Activated CD8-positive, alpha-beta memory T cell treated with anti-CD3 and anti-CD28 coated beads for 24 hours (primary cell): Measurements from ENCODE around the gene FAP.

Source experiments
- DNase-seq: peaks from one replicate; pipeline ENCODE4 v3.0.0-alpha.2; 2020

Gene FAP

GRCh38 chr2:162243294-162243693, at the start of gene FAP:
FAP (minus strand) TSS chr2:162243445; CDS start chr2:162243327, 118 bp downstream.
- no peak for DNase-seq

DNA sequence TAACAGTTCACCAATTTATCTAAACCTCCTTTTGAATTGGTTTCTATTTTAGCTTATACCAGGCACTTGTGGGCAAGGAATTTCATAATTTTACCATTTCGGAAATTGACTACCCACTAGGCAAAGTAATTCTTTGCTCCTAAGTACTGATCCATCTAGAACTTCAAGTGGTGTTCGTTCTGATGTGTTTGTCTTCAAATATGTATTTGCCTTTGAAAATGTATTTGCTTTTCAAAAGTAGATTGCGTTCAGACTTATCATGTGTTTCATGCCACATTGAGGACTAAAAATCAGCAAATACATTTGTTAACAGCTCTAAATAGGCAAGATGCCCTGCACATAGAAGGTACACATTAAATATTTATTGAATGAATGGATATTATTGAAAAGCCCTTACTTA, 48.5 kb upstream of the FAP start:
- DNase-seq: no peak

DNA sequence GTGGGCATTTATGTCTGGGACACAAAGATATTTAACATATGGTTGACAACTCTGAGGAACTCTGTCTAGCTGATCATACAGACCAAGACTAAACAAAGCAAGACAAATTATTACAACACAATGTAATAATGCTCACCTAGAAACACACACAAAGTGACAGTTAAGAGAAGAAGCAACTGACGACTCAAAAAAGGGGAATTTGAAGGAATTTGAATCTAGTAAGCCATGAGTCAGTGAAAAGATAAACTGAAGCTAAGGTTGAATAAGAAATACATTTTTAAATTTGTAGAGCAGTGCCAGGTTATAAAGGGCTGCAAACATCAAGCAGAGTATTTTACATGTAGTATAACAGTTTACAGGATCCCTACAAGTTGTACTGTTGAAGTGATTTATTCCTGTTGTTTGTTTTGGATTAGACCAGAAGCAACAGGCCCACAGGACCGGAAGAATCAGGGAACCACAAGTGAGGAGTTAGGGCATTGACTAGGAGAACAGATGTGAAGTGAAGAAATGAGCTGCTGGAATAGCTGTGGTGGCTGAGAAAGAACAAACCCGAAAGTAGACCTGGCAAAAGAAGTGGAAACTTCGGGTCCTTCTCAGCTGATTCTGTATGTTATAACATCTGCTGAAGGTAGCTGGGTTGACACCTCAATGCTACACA, 39.6 kb upstream of the FAP start:
- DNase-seq: no peak

GRCh38 chr2:162280654-162281053, 37.4 kb upstream of the FAP start:
- DNase-seq: no peak

DNA sequence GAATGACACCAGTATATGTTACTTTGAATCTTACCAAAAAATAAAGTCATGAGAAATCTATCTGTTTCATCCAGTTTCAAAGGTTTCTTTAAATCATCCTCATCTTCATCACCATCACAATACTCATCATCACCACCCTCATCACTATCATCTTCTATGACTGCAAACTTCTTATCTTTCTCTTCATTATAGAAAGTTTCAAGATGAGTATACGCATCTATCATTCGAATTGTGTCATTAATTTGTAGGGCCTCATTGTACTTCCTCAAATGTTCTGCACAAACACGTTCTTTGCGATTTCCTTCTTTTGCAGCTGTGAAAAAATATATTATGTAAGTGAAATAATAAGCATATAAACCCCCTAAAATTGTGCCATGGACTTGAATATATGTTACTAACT, 34.1 kb upstream of the FAP start:
- no peak for DNase-seq

DNA sequence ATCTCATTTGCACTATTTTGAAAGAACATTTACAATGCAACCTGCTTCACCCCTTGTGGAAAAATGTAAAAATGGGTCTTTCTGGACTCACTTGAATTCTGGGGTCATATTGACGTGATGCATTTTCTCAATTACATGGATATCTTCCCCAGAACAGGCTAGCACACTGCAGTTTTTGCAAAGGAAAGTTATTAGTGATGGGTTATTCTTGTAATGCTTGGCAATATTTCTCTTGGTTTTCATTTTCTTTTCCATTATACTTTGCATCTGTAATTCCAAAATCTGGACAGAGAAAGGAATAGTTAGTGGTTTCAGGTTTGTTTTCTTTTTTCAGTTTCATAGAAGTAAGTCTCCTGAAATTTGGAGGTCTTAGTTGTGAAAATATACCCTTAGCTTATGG, 24.8 kb upstream of the FAP start:
- no peak for DNase-seq

- DNase-seq: no peak
These were observed 24.3 kb upstream of the FAP start for GRCh38 chr2:162267496-162267895.

DNA sequence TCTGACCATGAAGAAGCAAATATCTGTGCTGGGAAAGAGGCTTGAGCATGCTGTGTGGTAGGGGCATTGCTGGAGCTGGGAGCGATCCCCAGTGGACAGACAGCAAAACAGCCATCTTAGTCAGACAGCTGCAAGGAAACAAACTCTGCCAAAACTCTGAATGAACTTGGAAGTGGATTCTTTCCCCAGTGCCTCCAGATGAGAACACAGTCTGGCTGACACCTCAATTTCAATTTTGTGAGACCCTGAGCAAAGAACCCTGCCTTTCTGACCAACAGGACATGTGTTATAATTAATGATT, 23.2 kb upstream of the FAP start:
- no peak for DNase-seq

DNA sequence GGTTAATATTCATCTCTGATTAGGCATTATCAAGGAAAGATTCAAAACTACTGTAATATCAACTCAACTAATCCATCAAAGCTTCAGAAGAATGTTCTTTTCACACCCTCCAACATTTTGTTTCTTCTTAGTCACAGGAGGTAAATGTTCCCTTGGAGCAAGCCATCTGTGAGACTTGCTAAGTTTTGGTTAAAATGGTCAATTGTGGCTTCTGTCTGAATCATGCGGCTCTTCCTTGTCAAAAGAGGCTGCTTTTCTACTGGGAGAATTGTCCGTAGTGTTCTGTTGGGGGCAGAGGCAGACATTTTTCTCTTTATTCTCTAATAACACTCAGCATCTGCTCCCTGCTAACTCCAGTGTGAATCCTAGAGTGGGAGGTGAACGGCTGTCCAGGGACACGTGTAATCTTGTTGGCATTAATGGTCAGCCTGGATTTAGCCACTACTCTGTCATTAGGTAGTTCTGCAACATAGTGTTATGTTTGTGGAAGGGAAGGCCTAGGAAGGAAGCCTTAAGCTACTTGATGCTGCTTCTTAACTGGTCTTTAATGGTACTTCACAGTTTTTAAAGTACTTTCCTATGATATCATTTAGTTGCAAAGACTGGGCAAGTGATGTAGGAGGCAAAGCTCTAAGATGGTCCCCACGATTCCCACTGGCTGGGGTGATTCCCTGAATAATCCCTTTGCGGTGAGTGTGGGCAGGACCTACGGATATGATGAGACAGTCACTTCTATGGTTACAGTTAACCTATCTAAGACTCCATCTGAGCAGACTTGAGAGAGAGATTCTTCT, 22.6 kb upstream of the FAP start:
- no peak for DNase-seq

GRCh38 chr2:162261032-162261945, 18.0 kb upstream of the FAP start:
- no peak for DNase-seq

- DNase-seq: no peak
These were observed 15.4 kb upstream of the FAP start for GRCh38 chr2:162258686-162259085.

- no peak for DNase-seq
These were observed 14.9 kb upstream of the FAP start for GRCh38 chr2:162258169-162258568.

GRCh38 chr2:162257425-162257824, 14.2 kb upstream of the FAP start:
- DNase-seq: no peak

DNA sequence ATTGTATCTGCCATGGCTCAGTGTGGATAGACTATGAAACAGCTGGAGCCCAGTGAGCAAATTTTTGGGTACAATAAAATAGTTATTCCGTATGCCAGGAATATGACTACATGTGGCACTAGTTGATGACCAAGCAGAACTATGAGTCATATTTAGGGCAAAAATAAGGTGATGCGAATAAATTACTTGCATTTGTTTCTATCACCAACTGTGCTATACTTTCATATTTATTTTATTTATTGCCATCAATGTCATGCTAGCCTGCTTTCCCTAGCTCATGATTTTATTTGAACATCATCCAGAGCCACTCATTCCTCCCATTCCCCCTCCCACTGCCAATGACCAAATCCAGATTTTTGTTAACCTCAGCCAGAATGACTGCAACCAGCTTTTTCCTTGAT, 13.3 kb upstream of the FAP start:
- DNase-seq: no peak

GRCh38 chr2:162254236-162254871, 11.1 kb upstream of the FAP start:
- no peak for DNase-seq

GRCh38 chr2:162253435-162253834, 10.2 kb upstream of the FAP start:
- DNase-seq: no peak

DNA sequence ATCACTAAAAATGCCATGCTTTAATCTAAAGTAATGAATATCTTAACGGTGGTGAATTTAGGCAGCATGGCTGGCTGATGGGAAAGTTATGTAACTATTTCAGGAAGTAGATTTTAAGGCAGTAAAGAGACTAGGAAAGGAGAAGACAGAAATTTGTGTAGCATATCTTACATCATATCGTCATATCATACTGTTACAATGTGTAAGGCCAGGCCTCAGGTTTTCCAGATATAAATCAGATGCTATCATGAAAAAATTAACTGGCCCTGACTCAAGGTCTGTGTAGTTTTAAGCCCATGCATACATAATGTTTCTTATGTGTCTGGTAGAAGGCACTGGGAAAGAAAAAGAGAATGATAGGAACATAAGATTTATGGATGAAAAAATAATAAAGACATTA, 8.9 kb upstream of the FAP start:
- no peak for DNase-seq

GRCh38 chr2:162245781-162246180, 2.5 kb upstream of the FAP start:
- no peak for DNase-seq

GRCh38 chr2:162245061-162245460, 1.8 kb upstream of the FAP start:
- DNase-seq: no peak

GRCh38 chr2:162244541-162245031, 1.3 kb upstream of the FAP start:
- DNase-seq: no peak

DNA sequence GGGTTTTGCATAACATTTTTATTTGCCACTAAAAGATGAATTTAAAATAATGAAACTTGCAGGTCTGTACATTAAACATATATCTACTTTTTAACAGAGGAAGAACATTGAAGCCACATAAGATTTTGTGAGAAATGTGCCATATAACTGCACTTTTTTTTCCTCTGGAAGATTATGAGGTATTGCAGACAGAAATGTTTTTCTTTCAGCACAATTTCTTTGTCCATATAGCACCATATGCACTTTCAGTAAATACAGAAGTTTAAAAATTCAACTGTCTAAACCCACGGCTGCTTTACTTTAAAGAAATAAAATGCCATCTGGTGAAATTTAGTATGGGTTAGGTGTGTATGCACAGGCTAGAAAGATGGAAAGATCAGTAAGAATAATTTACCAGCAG, 470 bp upstream of the FAP start:
- DNase-seq: no peak

GRCh38 chr2:162242586-162243280, 512 bp downstream of the FAP start:
- no peak for DNase-seq

GRCh38 chr2:162241571-162241970, 1.7 kb downstream of the FAP start:
- no peak for DNase-seq
